GM20431 (cell line): ENCODE results near the gene SVIL.
"Not testable (repeated sequence)": the region's sequence is repeated elsewhere in the genome, so short reads cannot be mapped to it uniquely, and the experiment has no call there.

Experiments
- in situ Hi-C: fragments of 300-500 bp; cut with MseI, MboI; formaldehyde crosslinking; loops from one replicate; pipeline ENCODE4 v1.15.0; 2020; ENCODE audit warnings: low sequenced_read_pairs; ENCODE audit not compliant: unreplicated experiment

The SVIL gene

GRCh38 chr10:29473406-29474100 lies 161.2 kb downstream of the SVIL start:
- in situ Hi-C loops: no loop called here

DNA sequence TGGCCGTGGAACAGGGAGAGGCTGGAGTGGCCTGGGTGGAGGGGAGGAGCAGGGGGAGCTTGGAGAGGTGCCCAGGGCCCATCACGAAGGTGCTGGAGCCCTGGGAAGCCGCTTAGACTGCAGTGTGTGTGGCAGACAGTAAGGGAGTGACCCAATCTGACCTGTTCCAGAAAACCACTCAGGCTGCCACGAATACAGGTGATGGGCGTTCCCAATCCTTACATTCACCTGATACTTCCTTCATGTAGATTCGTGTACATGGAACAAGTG lies 161.7 kb downstream of the SVIL start:
- in situ Hi-C loops: no loop called here

GRCh38 chr10:29472301-29473086 lies 162.3 kb downstream of the SVIL start:
- in situ Hi-C loops: no loop called here

- in situ Hi-C loops: no loop called here
Observed at GRCh38 chr10:29471544-29471859, 163.3 kb downstream of the SVIL start.

DNA sequence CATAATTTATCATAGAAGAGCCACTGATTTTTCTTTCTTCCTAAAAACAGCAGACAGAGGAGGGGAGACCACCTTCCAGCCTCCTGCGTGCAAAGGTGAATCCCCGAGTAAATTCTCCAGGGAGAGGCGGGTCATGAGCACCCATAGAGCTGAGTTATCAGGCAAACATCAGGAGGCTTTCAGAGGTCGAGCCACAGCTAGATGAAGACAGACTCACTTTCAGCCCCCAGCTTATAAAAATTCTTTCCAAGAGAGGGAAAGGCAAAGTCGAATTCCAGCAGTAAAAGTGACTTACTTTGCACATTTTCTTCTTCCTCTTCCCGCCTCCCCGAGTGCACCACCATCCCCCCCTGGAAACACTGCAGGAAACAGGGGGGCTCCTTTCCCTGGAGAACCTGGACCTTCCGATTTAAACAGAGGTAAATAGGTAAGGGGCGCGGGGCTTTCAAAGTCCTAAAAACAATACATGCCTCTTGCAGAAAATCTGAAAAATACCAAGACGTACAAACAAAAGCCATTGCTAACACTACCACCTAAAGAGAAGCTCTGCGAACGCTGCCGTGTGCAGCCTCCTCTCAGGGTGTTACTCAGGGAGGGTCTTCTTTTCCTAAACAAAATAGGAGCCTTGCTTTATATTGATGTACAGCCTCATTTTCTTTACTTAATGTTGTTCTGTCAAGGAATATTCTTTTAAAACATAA lies 163.8 kb downstream of the SVIL start:
- in situ Hi-C loops: no loop called here

DNA sequence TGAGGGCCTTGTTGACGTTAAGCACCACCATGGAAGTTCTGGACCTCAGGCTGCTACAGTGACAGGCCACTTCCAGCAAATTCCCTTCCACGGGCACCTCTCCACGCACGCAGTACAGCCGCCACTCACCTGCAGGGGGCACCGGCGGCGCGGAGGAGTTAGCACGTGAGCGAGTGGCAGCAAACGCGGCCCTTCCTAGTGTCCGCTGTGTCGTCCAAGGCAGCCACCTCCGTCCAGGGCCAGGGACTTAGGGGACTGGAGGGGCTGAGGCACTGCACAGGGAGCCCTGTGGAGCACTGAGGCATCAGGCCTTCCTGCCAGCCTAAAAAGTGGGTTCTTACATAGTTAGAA lies 164.4 kb downstream of the SVIL start:
- in situ Hi-C loops: no loop called here

GRCh38 chr10:29469481-29470354 lies 165.1 kb downstream of the SVIL start:
- in situ Hi-C loops: no loop called here

GRCh38 chr10:29465384-29465783 lies 169.4 kb downstream of the SVIL start:
- in situ Hi-C loops: no loop called here

DNA sequence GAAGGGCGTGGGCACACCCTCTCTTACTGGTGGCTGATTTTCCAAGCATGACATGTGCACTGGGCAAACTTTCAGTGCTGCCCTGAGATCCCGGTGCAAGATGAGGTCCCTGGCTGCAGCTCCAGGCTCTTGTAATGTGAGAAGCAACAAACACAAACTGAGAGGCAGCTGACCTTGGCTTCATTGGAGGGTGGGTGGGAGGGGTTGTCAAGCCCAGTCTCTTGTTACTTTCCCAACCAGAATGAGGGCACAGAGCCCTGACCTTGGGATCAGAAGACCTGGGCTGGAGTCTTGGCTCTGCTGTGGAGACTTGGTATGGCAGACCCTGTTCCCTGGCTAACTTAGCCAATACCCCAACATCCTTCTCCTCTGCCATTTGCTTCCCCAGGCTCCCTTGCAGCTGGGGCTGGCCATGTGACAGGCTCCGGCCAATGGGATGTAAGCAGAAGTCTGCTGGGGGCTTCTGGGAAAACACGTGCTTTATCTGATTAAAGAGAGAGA lies 170.1 kb downstream of the SVIL start:
- in situ Hi-C loops: not testable (repeated sequence)

- in situ Hi-C loops: no loop called here
Observed at GRCh38 chr10:29461042-29461441, 173.7 kb downstream of the SVIL start.

DNA sequence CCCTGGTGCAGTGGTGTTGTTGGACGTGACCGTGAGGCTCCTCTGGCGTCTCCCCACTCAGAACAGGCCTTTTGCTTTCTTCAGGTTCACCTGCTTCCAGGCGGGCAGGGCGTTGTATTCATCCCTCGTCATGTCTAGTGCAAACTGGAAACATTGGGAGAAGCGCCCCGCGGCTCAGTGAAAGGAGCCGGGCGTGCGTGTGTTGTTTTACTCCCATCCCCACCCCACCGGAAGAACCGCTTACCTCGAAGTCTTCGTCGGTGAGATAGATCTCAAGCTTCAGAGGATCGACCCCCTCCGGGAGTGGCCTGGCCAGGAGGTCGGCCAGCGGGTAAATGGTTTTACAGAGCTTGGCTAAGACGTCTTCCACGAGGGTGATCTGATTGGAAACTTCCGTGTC lies 176.6 kb downstream of the SVIL start:
- in situ Hi-C loops: not testable (repeated sequence)

GRCh38 chr10:29455095-29455494 lies 179.7 kb downstream of the SVIL start:
- in situ Hi-C loops: no loop called here

DNA sequence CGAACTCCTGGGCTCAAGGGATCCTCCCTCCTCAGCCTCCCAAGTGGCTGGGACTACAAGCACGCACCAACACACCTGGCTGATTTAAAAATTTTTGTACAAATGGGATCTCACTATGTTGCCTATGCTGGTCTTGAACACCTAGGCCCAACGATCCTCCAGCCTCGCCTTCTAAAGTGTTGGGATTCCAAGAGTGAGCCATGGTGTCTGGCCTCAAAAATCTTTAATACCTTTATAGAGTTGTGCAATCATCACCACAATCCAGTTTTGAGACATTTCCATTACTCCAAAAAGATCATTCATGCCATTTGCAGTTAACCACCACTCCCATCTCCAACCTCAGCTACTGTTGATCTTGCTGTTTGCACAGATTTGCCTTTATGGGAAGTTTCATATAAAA lies 180.5 kb downstream of the SVIL start:
- in situ Hi-C loops: no loop called here

GRCh38 chr10:29452546-29452945 lies 182.2 kb downstream of the SVIL start:
- in situ Hi-C loops: no loop called here

DNA sequence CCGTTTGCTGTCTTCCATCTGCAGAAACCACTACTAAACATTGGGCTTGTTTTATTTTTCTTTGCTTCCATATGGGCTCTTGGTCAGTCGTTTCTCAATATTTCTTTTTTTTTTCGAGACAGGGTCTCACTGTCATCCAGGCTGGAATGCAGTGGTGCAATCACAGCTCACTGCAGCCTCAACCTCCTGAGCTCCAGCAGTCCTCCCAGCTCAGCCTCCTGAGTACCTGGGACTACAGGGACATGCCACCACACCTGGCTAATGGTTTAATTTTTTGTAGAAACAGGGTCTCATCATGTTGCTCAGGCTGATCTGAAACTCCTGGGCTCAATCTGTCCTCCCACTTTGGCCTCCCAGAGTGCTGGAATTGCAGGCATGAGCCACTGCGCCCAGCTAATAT lies 182.8 kb downstream of the SVIL start:
- in situ Hi-C loops: no loop called here

- in situ Hi-C loops: no loop called here
Observed at GRCh38 chr10:29450405-29450804, 184.4 kb downstream of the SVIL start.

DNA sequence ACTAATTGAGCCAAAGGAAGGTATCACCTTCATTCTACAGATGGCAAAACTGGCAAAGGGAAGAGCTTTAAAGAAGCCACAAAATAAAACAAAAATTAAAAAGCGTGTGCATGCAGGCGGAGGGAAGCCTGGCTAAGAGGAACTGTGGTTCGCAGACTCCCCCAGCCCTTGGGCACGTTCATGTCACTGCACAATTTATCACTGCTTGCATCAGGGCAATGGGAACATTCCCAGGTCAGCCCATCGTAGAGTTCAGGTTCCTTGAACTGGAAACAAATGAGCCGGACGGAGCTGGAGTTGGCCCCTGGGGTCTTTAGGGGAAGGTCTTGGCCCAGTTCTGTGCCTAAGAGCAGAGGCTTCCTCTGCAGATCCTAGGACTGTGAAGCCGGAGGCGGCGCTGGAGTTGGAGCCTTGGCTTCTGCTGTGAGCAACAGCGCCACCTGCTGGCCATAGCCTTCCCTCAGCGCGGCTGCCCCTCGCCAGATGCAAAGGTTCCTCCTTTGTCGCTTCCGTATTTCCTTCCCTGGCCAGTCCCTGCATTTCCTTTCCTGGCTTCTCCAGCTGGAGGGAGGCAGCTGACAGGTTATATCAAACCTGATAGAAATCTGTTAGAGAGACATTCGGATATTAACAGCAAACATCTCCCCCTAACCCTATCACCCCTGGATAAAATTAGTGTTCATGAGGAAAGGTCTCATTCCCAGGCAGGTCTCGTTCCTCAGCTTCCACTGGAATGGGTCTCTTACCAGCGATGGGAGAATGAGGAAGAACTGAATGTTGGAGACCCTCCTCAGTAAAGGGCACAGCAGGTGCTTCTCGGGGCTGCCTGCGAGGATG lies 185.8 kb downstream of the SVIL start:
- in situ Hi-C loops: not testable (repeated sequence)

- in situ Hi-C loops: no loop called here
Observed at GRCh38 chr10:29448125-29448524, 186.6 kb downstream of the SVIL start.

GRCh38 chr10:29446327-29446726 lies 188.4 kb downstream of the SVIL start:
- in situ Hi-C loops: no loop called here
